ENCODE data around the gene PDCD4.
"Not testable (repeated sequence)": the region's sequence is repeated elsewhere in the genome, so short reads cannot be mapped to it uniquely, and the experiment has no call there.

PDCD4 gene

GRCh38 chr10:110864662-110865140 lies 7.0 kb upstream of the PDCD4 start:
- no peak for DNase-seq (ENCODE audit: low read depth)
- TF ChIP-seq, protein P1, sequence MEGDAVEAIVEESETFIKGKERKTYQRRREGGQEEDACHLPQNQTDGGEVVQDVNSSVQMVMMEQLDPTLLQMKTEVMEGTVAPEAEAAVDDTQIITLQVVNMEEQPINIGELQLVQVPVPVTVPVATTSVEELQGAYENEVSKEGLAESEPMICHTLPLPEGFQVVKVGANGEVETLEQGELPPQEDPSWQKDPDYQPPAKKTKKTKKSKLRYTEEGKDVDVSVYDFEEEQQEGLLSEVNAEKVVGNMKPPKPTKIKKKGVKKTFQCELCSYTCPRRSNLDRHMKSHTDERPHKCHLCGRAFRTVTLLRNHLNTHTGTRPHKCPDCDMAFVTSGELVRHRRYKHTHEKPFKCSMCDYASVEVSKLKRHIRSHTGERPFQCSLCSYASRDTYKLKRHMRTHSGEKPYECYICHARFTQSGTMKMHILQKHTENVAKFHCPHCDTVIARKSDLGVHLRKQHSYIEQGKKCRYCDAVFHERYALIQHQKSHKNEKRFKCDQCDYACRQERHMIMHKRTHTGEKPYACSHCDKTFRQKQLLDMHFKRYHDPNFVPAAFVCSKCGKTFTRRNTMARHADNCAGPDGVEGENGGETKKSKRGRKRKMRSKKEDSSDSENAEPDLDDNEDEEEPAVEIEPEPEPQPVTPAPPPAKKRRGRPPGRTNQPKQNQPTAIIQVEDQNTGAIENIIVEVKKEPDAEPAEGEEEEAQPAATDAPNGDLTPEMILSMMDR (IDR thresholded peaks at IDR 0.05; ENCODE audit: control insufficient read depth, insufficient read depth, low read depth, low read length, missing control alignments), result no peak
- H3K4me3 ChIP-seq (ENCODE audit: control insufficient read depth, low read depth, low read length), result no peak overlapping the region

GRCh38 chr10:110865186-110865808 lies 6.4 kb upstream of the PDCD4 start:
- H3K4me3 ChIP-seq (ENCODE audit: control insufficient read depth, low read depth, low read length), result no peak overlapping the region
- TF ChIP-seq, protein P1 (IDR thresholded peaks at IDR 0.05; ENCODE audit: control insufficient read depth, insufficient read depth, low read depth, low read length, missing control alignments), result no peak
- DNase-seq (ENCODE audit: low read depth), result no peak

- no peak overlapping the region for H3K4me3 ChIP-seq (ENCODE audit: control insufficient read depth, low read depth, low read length)
- DNase-seq (ENCODE audit: low read depth), result no peak
- TF ChIP-seq, protein P1 (IDR thresholded peaks at IDR 0.05; ENCODE audit: control insufficient read depth, insufficient read depth, low read depth, low read length, missing control alignments), result no peak
Observed at GRCh38 chr10:110865809-110866482, 5.8 kb upstream of the PDCD4 start.

DNA sequence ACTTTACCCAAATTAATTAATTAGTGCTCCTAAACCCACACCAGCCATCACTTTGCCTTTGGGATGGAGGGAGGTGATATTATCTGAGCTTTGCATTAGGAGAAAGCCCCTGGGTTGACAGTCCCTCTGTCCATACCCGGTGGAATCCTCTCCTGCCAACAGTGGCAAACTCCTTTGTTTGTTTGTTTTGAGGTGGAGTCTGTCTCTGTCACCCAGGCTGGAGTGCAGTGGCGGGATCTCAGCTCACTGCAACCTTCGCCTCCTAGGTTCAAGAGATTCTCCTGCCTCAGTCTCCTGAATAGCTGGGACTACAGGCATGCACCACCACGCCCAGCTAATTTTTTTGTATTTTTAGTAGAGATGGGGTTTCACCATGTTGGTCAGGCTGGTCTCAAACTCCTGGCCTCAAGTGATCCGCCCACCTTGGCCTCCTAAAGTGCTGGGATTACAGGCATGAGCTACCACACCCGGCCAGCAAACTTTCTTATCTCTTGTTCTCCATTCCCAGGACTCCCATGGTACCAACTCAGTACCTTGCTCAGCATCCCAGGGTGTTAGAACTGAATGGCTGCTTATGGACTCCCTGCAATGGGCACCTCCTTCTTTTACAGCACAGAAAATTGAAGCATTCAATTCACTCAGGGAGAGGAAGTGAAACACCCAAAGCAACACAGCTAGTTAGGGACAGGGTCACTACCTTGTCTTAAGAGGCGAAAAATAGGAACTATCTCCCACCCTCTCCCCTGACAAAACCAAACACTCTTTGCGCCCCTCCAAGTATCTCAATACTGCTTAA lies 4.5 kb upstream of the PDCD4 start:
- H3K4me3 ChIP-seq (ENCODE audit: control insufficient read depth, low read depth, low read length); DNase-seq (ENCODE audit: low read depth): not testable (repeated sequence)

GRCh38 chr10:110867807-110868465 lies 3.8 kb upstream of the PDCD4 start:
- DNase-seq (ENCODE audit: low read depth), result no peak
- H3K4me3 ChIP-seq (ENCODE audit: control insufficient read depth, low read depth, low read length), result no peak overlapping the region
- TF ChIP-seq, protein P1 (IDR thresholded peaks at IDR 0.05; ENCODE audit: control insufficient read depth, insufficient read depth, low read depth, low read length, missing control alignments), result no peak

DNA sequence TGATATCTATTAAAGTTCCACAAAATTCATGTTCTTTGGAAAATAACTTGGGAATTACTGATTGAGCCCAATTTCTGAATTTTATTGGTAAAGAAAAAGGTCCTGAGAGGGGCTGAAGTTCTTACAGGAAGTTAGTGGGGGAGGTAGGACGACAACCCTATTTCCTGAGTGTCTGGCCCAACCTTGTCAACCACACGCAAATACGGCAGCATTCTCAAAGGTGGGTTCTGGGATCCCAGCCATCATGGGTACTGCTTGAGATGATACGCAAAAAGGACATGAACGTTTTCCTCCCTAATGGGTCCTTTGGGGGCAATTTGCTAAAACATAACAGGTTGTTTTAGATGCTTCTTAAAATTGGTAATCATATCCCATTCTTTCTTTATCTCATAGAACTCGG lies 2.7 kb upstream of the PDCD4 start:
- no peak for DNase-seq (ENCODE audit: low read depth)
- no peak overlapping the region for H3K4me3 ChIP-seq (ENCODE audit: control insufficient read depth, low read depth, low read length)
- TF ChIP-seq, protein P1 (IDR thresholded peaks at IDR 0.05; ENCODE audit: control insufficient read depth, insufficient read depth, low read depth, low read length, missing control alignments), result no peak

Measured in AG09309 (cell line).